GM23338 (cell line): ENCODE results near the gene ARHGEF17. TPM values are rescaled to one million over a fixed set of nuclear protein-coding genes. Genes with fewer than 3 reads are reported as not detected.
A peak's percentile ranks its signal among the peaks of the same experiment; 100 is the strongest.

ENCODE experiments used
- ATAC-seq: fragments of 200-7000 bp; cut with Tn5 transposase; 3 replicates; pipeline ENCODE4 v1.9.1; 2020
- DNase-seq: peaks from one replicate; pipeline ENCODE4 v3.0.0-alpha.2; 2015; ENCODE audit warnings: low spot score
- H2AFZ ChIP-seq: fragments of 200-600 bp; sonication (generic); 2 replicates; pipeline ENCODE4 v1.8.0; 2016; ENCODE audit warnings: antibody characterized with exemption, mild to moderate bottlenecking, moderate library complexity
- H3F3A ChIP-seq: fragments of 200-600 bp; sonication (generic); replicated peaks from 2 replicates; pipeline ENCODE4 v1.8.0; 2017; ENCODE audit warnings: antibody characterized with exemption, mixed run types, low read depth
- H3K27ac ChIP-seq: fragments of 200-600 bp; sonication (generic); 2 replicates; pipeline ENCODE4 v1.6.1; 2016; ENCODE audit warnings: low read depth
- H3K27me3 ChIP-seq: fragments of 200-600 bp; sonication (generic); 2 replicates; pipeline ENCODE4 v1.8.0; 2016; ENCODE audit warnings: mild to moderate bottlenecking, mixed run types, moderate library complexity; ENCODE audit not compliant: insufficient read depth
- H3K36me3 ChIP-seq: fragments of 200-600 bp; sonication (generic); 2 replicates; pipeline ENCODE4 v1.8.0; 2016; ENCODE audit warnings: mild to moderate bottlenecking; ENCODE audit not compliant: insufficient read depth
- H3K4me1 ChIP-seq: fragments of 200-600 bp; sonication (generic); 2 replicates; pipeline ENCODE4 v1.8.0; 2016; ENCODE audit warnings: mild to moderate bottlenecking, moderate library complexity; ENCODE audit not compliant: insufficient read depth
- H3K4me2 ChIP-seq: fragments of 200-600 bp; sonication (generic); 2 replicates; pipeline ENCODE4 v1.7.1; 2017; ENCODE audit warnings: mixed run types
- H3K4me3 ChIP-seq: fragments of 200-600 bp; sonication (generic); 2 replicates; pipeline ENCODE4 v1.6.1; 2016; ENCODE audit warnings: mixed run types
- H3K79me2 ChIP-seq: fragments of 200-600 bp; sonication (generic); replicated peaks from 2 replicates; pipeline ENCODE4 v1.8.0; 2017; ENCODE audit warnings: mild to moderate bottlenecking; ENCODE audit not compliant: insufficient read depth
- H3K9me2 ChIP-seq: fragments of 200-600 bp; sonication (generic); 2 replicates; pipeline ENCODE4 v1.8.0; 2017; ENCODE audit not compliant: insufficient read depth
- H4K20me1 ChIP-seq: fragments of 200-600 bp; sonication (generic); replicated peaks from 2 replicates; pipeline ENCODE4 v1.8.0; 2017; ENCODE audit warnings: mild to moderate bottlenecking; ENCODE audit not compliant: insufficient read depth
- H3K27ac Mint-ChIP-seq: 2 replicates; pipeline ENCODE4 v1.8.0; 2020; ENCODE audit warnings: inconsistent platforms, mild to moderate bottlenecking, moderate library complexity, mixed read lengths
- H3K27me3 Mint-ChIP-seq: 3 replicates; pipeline ENCODE4 v1.8.0; 2022; ENCODE audit warnings: low read depth, mild to moderate bottlenecking, moderate library complexity, mixed read lengths, inconsistent platforms; ENCODE audit not compliant: insufficient read depth, poor library complexity
- H3K36me3 Mint-ChIP-seq: 3 replicates; pipeline ENCODE4 v1.8.0; 2021; ENCODE audit warnings: low read depth, mild to moderate bottlenecking, inconsistent platforms, moderate library complexity, mixed read lengths
- H3K4me1 Mint-ChIP-seq: 3 replicates; pipeline ENCODE4 v1.8.0; 2020; ENCODE audit warnings: mild to moderate bottlenecking, inconsistent platforms, mixed read lengths
- H3K4me3 Mint-ChIP-seq: 3 replicates; pipeline ENCODE4 v1.8.0; 2021; ENCODE audit warnings: moderate library complexity, mild to moderate bottlenecking, inconsistent platforms, mixed read lengths
- H3K9me3 Mint-ChIP-seq: 3 replicates; pipeline ENCODE4 v1.8.0; 2020; ENCODE audit warnings: moderate library complexity, mild to moderate bottlenecking, inconsistent platforms, mixed read lengths
- CTCF ChIP-seq, 2 experiments: fragments of 200-600 bp in 1 of 2; sonication (generic) in 1 of 2; conservative IDR thresholded peaks; 2 replicates each; pipeline versions ENCODE4 v1.5.1 to v1.6.1; 2016 to 2017; ENCODE audit warnings: antibody characterized with exemption in 2 of 2, low read depth in 2 of 2, mild to moderate bottlenecking in 2 of 2, moderate library complexity in 1 of 2
- EZH2phosphoT487 ChIP-seq: fragments of 200-600 bp; sonication (generic); IDR thresholded peaks from one replicate; pipeline ENCODE4 v1.8.1; 2018; ENCODE audit warnings: antibody characterized with exemption; ENCODE audit not compliant: unreplicated experiment
- REST ChIP-seq: IDR thresholded peaks from one replicate; pipeline ENCODE4 v1.6.1; 2018; ENCODE audit warnings: antibody characterized with exemption; ENCODE audit not compliant: unreplicated experiment
- STAT1 ChIP-seq: IDR thresholded peaks from one replicate; pipeline ENCODE4 v1.6.1; 2016; ENCODE audit warnings: antibody characterized with exemption; ENCODE audit not compliant: unreplicated experiment
- ZNF114 ChIP-seq: fragments of 250-450 bp; sonication (Bioruptor Pico); IDR thresholded peaks from 2 replicates; pipeline ENCODE4 v1.5.0; 2020; ENCODE audit warnings: mild to moderate bottlenecking, moderate library complexity
- ZNF462 ChIP-seq: fragments of 250-450 bp; sonication (Bioruptor Pico); IDR thresholded peaks from 2 replicates; pipeline ENCODE4 v1.5.0; 2020; ENCODE audit warnings: mild to moderate bottlenecking, moderate library complexity
- polyA plus RNA-seq: library from polyadenylated mRNA; unstranded; fragments of >200 nt; fragmentation: Nextera tagmentation; extraction: Ambion mirVana; gene quantifications from 2 replicates; pipeline ENCODE4 v1.2.1, GENCODE V29; 2016
- total RNA-seq: library from RNA; depleted of rRNA; stranded (reverse); fragments of >200 nt; shearing (Covaris generic); gene quantifications from 2 replicates; pipeline ENCODE4 v1.2.3, GENCODE V29; 2014

Gene ARHGEF17
- total and polyA plus RNA-seq, 2 experiments from 2014 or later: 2.9 to 15.0 TPM

GRCh38 chr11:73295241-73295995 lies 12.7 kb upstream of the ARHGEF17 start:
- peaks cover 11% of the 10 kb centered on the region for H3K4me1 Mint-ChIP-seq
- H3K27me3 Mint-ChIP-seq: peaks cover 32% of the 10 kb centered on the region
- Histone ChIP-seq H2AFZ (no peak overlapping the region), H3K27ac (no peak overlapping the region), H3K4me1 (no peaks in the 10 kb centered on the region), H3K79me2 (no peaks in the 10 kb centered on the region), H3K4me2 (no peak overlapping the region), H3K36me3 (no peaks in the 10 kb centered on the region), H3K27me3 (peaks cover 5% of the 10 kb centered on the region; the same call in 1 of the 2 replicates), H3K9me2 (no peaks in the 10 kb centered on the region), H3F3A (no peaks in the 10 kb centered on the region), H4K20me1 (0 out of 2 replicates have a peak, but pooled peaks cover 4% of the 10 kb centered on the region), H3K4me3 (no peak overlapping the region)
- DNase-seq (peak; percentile 93), ATAC-seq (peak; percentile 79)
- TF ChIP-seq STAT1: no peak
- no peak for TF ChIP-seq EZH2phosphoT487
- TF ChIP-seq REST: no peak
- no peak for TF ChIP-seq ZNF114 (CRISPR knock-in tag)
- no peak for TF ChIP-seq ZNF462 (CRISPR knock-in tag)
- peak; percentile 96 to 97 for TF ChIP-seq CTCF (conservative IDR thresholded peaks at IDR 0.05; ENCODE audit: low read depth in 2 of 2)
- no peaks in the 10 kb centered on the region for H3K36me3 Mint-ChIP-seq
- H3K27ac Mint-ChIP-seq: no peak overlapping the region
- no peaks in the 10 kb centered on the region; the same call in 2 of the 3 replicates for H3K9me3 Mint-ChIP-seq
- no peak overlapping the region for H3K4me3 Mint-ChIP-seq
